GM06990 (cell line): Measurements from ENCODE around the gene DMD.
"Not testable (repeated sequence)": the region's sequence is repeated elsewhere in the genome, so short reads cannot be mapped to it uniquely, and the experiment has no call there.

ENCODE experiments used
- DNase-seq: peaks from one replicate; pipeline ENCODE4 v3.0.0-alpha.2; 2011; ENCODE audit not compliant: insufficient read length; ENCODE audit errors: extremely low read depth
- H3K27me3 ChIP-seq: replicated peaks from 2 replicates; pipeline ENCODE4 v1.6.0; 2011; ENCODE audit warnings: low read length; ENCODE audit not compliant: control insufficient read depth, insufficient read depth
- H3K36me3 ChIP-seq: 2 replicates; pipeline ENCODE4 v1.5.1; 2011; ENCODE audit warnings: low read length; ENCODE audit not compliant: control insufficient read depth, insufficient read depth
- H3K4me3 ChIP-seq: replicated peaks from 2 replicates; pipeline ENCODE4 v1.5.1; 2011; ENCODE audit warnings: low read depth, mild to moderate bottlenecking, control low read depth, low read length
- CTCF ChIP-seq: IDR thresholded peaks from 2 replicates; pipeline ENCODE4 v1.5.1; 2011; ENCODE audit warnings: low read length, control low read depth, mild to moderate bottlenecking, inconsistent platforms; ENCODE audit not compliant: insufficient read depth, poor library complexity, severe bottlenecking

DMD gene

GRCh38 chrX:31591355-31591754 lies 1620.0 kb downstream of the DMD start:
- Histone ChIP-seq H3K36me3 (no peaks in the 10 kb centered on the region), H3K4me3 (no peak overlapping the region), H3K27me3 (no peaks in the 10 kb centered on the region)
- TF ChIP-seq CTCF, result no peak
- no peak for DNase-seq

- no peak for DNase-seq
- no peaks in the 10 kb centered on the region for H3K27me3 ChIP-seq
- no peak overlapping the region for H3K4me3 ChIP-seq
- TF ChIP-seq CTCF, result no peak
- no peaks in the 10 kb centered on the region for H3K36me3 ChIP-seq
Observed at GRCh38 chrX:31590581-31591114, 1620.7 kb downstream of the DMD start.

GRCh38 chrX:31589503-31589902 lies 1621.8 kb downstream of the DMD start:
- Histone ChIP-seq H3K27me3 (no peaks in the 10 kb centered on the region), H3K36me3 (no peaks in the 10 kb centered on the region), H3K4me3 (no peak overlapping the region)
- DNase-seq, result no peak
- TF ChIP-seq CTCF, result no peak

GRCh38 chrX:31588355-31588754 lies 1623.0 kb downstream of the DMD start:
- Histone ChIP-seq H3K36me3 (no peaks in the 10 kb centered on the region), H3K27me3 (no peaks in the 10 kb centered on the region), H3K4me3 (no peak overlapping the region)
- no peak for DNase-seq
- no peak for TF ChIP-seq CTCF

GRCh38 chrX:31583892-31584291 lies 1627.5 kb downstream of the DMD start:
- DNase-seq, H3K27me3 ChIP-seq, H3K4me3 ChIP-seq, H3K36me3 ChIP-seq: not testable (repeated sequence)

- Histone ChIP-seq H3K27me3 (no peaks in the 10 kb centered on the region), H3K36me3 (no peaks in the 10 kb centered on the region), H3K4me3 (no peak overlapping the region)
- TF ChIP-seq CTCF, result no peak
- no peak for DNase-seq
Observed at GRCh38 chrX:31580726-31581125, 1630.6 kb downstream of the DMD start.
